ENCODE data around the gene SCN2A. TPM values are rescaled to one million over a fixed set of nuclear protein-coding genes. Genes with fewer than 3 reads are reported as not detected.

The SCN2A gene
- total RNA-seq, 1 donor from 2014 or later: 0.53 TPM

DNA sequence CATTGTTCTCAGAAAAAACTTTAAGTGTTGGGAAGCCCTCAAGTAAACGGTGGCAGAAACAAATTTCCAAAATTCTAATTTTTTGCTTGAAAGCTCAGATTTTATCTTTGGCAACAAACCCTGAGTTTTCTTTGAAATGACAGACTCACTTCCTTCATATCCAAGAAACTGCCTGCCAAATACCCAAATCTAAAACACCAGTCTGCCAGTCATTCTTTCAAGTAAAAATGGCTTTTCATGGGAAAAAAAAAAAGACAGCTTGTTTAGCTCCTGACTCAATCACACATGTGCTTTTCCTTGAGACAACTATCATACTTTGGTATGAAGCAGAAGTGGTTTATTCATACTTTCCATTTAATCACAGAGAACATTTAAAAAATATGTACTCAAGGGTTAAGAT, 189.7 kb downstream of the SCN2A start:
- Histone ChIP-seq H3K27ac (no peak overlapping the region), H3K36me3 (no peaks in the 10 kb centered on the region), H3K9me3 (no peaks in the 10 kb centered on the region), H3K4me1 (no peaks in the 10 kb centered on the region), H3K27me3 (no peaks in the 10 kb centered on the region), H3K4me3 (no peak overlapping the region)
- TF ChIP-seq, protein P1, sequence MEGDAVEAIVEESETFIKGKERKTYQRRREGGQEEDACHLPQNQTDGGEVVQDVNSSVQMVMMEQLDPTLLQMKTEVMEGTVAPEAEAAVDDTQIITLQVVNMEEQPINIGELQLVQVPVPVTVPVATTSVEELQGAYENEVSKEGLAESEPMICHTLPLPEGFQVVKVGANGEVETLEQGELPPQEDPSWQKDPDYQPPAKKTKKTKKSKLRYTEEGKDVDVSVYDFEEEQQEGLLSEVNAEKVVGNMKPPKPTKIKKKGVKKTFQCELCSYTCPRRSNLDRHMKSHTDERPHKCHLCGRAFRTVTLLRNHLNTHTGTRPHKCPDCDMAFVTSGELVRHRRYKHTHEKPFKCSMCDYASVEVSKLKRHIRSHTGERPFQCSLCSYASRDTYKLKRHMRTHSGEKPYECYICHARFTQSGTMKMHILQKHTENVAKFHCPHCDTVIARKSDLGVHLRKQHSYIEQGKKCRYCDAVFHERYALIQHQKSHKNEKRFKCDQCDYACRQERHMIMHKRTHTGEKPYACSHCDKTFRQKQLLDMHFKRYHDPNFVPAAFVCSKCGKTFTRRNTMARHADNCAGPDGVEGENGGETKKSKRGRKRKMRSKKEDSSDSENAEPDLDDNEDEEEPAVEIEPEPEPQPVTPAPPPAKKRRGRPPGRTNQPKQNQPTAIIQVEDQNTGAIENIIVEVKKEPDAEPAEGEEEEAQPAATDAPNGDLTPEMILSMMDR (IDR thresholded peaks at IDR 0.05): no peak
- intact Hi-C loops (cut with DNase I): no loop called here
- DNase-seq (ENCODE audit: low spot score in 2 of 2): no peak

DNA sequence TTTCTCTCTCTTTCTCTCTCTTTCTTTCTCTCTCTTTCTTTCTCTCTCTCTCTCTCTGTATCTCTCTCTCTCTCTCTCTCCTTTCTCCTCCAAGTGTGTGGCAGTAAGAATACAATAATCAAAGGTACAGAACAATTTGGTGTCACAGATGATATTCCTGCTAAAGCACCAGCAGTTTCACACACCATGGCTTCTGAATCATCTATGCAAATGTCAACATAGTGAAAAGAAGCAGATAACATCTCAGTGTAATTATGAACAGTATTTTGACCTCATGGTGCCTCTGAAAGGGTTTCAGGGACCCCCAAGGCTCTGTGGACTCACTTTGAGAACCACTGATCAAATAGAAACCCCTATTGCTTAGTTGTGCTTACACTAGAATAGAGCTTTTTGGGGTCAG, 191.8 kb downstream of the SCN2A start:
- no peaks in the 10 kb centered on the region for H3K4me1 ChIP-seq
- no peaks in the 10 kb centered on the region for H3K9me3 ChIP-seq
- DNase-seq (ENCODE audit: low spot score in 2 of 2): no peak
- H3K27me3 ChIP-seq: no peaks in the 10 kb centered on the region
- no peak overlapping the region for H3K27ac ChIP-seq
- TF ChIP-seq, protein P1 (IDR thresholded peaks at IDR 0.05): no peak
- no peak overlapping the region for H3K4me3 ChIP-seq
- intact Hi-C loops (cut with DNase I): no loop called here
- no peaks in the 10 kb centered on the region for H3K36me3 ChIP-seq

DNA sequence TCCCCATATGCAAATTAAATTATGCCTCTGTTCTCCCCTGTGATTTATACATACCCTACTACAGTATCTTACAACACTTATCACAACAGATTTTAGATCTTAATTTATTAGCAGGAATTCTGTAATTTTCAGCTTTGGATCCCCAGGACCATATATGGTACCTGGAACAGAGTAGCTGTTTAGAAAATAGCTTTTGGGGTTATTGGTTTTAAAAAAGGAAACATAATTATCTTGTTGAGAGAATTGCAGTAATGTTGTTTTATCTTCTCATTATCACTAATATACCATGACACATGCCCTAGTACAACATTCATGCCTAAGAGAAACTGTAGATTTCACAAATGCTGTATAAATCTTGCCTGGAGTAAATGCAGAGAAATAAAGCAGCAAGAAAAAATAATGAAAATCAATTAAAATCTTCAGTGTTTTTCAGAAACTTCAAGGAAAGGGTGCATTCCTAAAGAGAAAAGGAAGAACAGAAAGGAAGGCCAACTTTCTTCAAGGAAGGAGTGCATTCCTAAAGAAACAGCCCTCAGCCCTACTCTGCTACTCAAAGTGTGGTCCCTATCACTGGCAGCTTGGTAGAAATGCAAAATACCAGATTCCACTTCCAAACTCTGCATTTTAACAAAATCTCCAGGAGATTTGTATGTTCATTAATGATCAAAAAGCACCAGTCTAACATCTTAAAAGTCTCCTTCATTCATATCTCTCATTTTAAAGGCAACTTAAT, 193.2 kb downstream of the SCN2A start:
- no peaks in the 10 kb centered on the region for H3K4me1 ChIP-seq
- DNase-seq (ENCODE audit: low spot score in 2 of 2): no peak
- no peaks in the 10 kb centered on the region for H3K27me3 ChIP-seq
- H3K4me3 ChIP-seq: no peak overlapping the region
- no peak overlapping the region for H3K27ac ChIP-seq
- TF ChIP-seq, protein P1 (IDR thresholded peaks at IDR 0.05): no peak
- H3K9me3 ChIP-seq: no peaks in the 10 kb centered on the region
- no peaks in the 10 kb centered on the region for H3K36me3 ChIP-seq
- intact Hi-C loops (cut with DNase I): no loop called here

DNA sequence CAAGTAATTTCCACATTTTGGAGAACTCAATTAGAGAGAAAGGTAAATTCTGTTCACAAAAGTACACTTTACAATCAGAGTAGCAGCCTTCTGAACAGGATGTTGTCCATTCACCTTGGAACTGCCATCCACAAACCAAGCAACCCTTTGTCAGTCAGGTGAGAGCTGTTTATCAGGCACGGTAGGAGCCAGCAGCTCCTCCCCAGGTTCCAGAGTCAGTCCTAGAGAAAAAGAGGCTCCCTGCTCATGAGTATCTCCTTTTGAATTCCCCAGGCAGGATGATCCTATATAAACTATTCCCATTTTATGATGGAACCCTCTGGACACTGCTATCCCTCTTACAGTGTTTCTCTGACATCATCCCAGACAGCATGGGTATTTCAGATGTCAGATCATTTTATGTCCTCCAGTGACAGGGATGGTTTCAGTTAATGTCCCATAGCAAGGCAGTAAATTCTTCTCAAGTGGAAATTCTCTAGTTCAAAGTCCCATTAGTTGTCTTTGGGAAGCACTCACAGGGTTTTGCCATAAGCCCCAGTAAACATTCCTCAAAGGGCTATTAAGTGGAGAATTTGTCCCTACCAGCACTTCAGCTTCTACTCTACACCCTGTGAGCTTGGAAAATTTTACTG, 195.8 kb downstream of the SCN2A start:
- Histone ChIP-seq H3K9me3 (no peaks in the 10 kb centered on the region), H3K4me1 (no peaks in the 10 kb centered on the region), H3K36me3 (no peaks in the 10 kb centered on the region), H3K27me3 (no peaks in the 10 kb centered on the region), H3K4me3 (no peak overlapping the region), H3K27ac (no peak overlapping the region)
- TF ChIP-seq, protein P1 (IDR thresholded peaks at IDR 0.05): no peak
- no peak for DNase-seq (ENCODE audit: low spot score in 2 of 2)
- intact Hi-C loops (cut with DNase I): no loop called here

DNA sequence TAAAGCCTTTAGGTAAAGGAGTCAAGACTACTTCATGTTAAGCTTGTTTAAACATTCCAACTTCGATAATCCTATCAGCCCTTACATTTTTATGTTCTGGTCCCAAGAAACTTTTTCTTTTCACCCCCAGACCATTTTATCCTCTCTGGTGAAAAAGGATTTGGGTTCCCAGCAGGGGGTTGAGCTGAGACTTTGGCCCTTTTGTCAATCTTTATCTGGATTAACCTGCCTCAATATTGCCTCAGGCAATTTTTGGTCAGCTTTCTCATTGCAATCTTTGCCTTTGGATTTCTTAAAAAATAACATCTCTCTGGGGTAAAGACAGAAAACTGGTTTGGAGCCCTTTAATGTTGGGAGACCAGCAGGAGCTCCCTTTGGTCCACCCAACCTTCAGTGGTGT, 196.4 kb downstream of the SCN2A start:
- no peak overlapping the region for H3K27ac ChIP-seq
- DNase-seq (ENCODE audit: low spot score in 2 of 2): no peak
- no peaks in the 10 kb centered on the region for H3K4me1 ChIP-seq
- no peak overlapping the region for H3K4me3 ChIP-seq
- no peaks in the 10 kb centered on the region for H3K27me3 ChIP-seq
- intact Hi-C loops (cut with DNase I): no loop called here
- no peaks in the 10 kb centered on the region for H3K9me3 ChIP-seq
- H3K36me3 ChIP-seq: no peaks in the 10 kb centered on the region
- TF ChIP-seq, protein P1 (IDR thresholded peaks at IDR 0.05): no peak
